Motor neuron (in vitro differentiated cells): ENCODE measurements around the gene CASP14. TPM values are rescaled to one million over a fixed set of nuclear protein-coding genes. Genes with fewer than 3 reads are reported as not detected.
"Not testable (repeated sequence)": the region's sequence is repeated elsewhere in the genome, so short reads cannot be mapped to it uniquely, and the experiment has no call there.

Experiments used
- ATAC-seq, 8 experiments: fragments of 200-7000 bp; cut with Tn5 transposase; replicated peaks in 6 of 8; 2 replicates each; pipeline ENCODE4 v1.8.0; 2021; ENCODE audit warnings: mild to moderate bottlenecking in 8 of 8, moderate library complexity in 8 of 8
- H3K27ac ChIP-seq, 2 donors: fragments of 250-450 bp; sonication (Bioruptor Pico); 2 replicates each; pipeline ENCODE4 v1.9.0; 2021; ENCODE audit warnings: antibody characterized with exemption in 2 of 2, mild to moderate bottlenecking in 2 of 2, moderate library complexity in 1 of 2
- H3K4me1 ChIP-seq, 2 donors: fragments of 250-450 bp; sonication (Bioruptor Pico); replicated peaks in 1 of 2; 2 replicates each; pipeline ENCODE4 v1.6.1; 2021; ENCODE audit warnings: antibody characterized with exemption in 2 of 2, mild to moderate bottlenecking in 2 of 2, moderate library complexity in 1 of 2
- H3K4me3 ChIP-seq, 5 donors: fragments of 250-450 bp; sonication (Bioruptor Pico); 2 replicates each; pipeline ENCODE4 v1.9.0; 2021; ENCODE audit warnings: antibody characterized with exemption in 5 of 5, mild to moderate bottlenecking in 5 of 5, moderate library complexity in 4 of 5
- WGBS, 10 experiments: fragments of 450-650 bp; shearing (Covaris generic); methylation state at CpG; one replicate each; pipeline ENCODE4 v1.0.0; 2022; 5-methylcytosine and 5-hydroxymethylcytosine counted together
- in situ Hi-C, 9 experiments: fragments of 400-800 bp; cut with MboI; loops; one replicate each; pipeline ENCODE4 v1.15.0; 2021; ENCODE audit warnings: low sequenced_read_pairs in 9 of 9, low pct_unique_long_range_greater_than_20kb in 2 of 9; ENCODE audit not compliant: unreplicated experiment in 9 of 9
- total RNA-seq, 8 experiments: library from RNA; unstranded; fragments of 300-600 nt; gene quantifications; 2 replicates each; pipeline versions ENCODE4 v1.2.3 to v1.2.4, GENCODE V29; 2022

Gene CASP14
- under 1 TPM in 6 of 8 experiments, not detected in 2; 0.05 to 0.62 (median 0.24) TPM for total RNA-seq

- Histone ChIP-seq H3K4me3 (no peak within 1 kb of the TSS), H3K4me1 (no peaks in the 10 kb centered on the region), H3K27ac (no peak within 1 kb of the TSS)
- no peak for ATAC-seq
- 60 to 100% (median 79%) methylated on average over 1 to 8 of the region's 11 CpGs; no CpG with 5 or more reads in 2 of the 10 experiments for WGBS, 10 experiments
- in situ Hi-C loops, result no loop called here
Measured at GRCh38 chr19:15048885-15049541, at the start of gene CASP14. TSS of gene CASP14 (plus strand) at chr19:15049480. CDS start at chr19:15052252, 2,772 bp downstream.

- H3K27ac ChIP-seq, result no peak overlapping the region
- H3K4me3 ChIP-seq, result no peak overlapping the region
- H3K4me1 ChIP-seq, result no peaks in the 10 kb centered on the region
- no peak for ATAC-seq
- in situ Hi-C loops, result no loop called here
Measured at GRCh38 chr19:15008308-15008707, 41.0 kb upstream of the CASP14 start.

- Histone ChIP-seq H3K4me1 (no peaks in the 10 kb centered on the region), H3K27ac (no peak overlapping the region), H3K4me3 (peak overlapping the region in 4 of 5 donors; percentile 8 to 29 (median 18))
- 0 to 20% (median 3%) methylated on average over 2 to 31 of the region's 73 CpGs; no CpG with 5 or more reads in 2 of the 10 experiments for WGBS, 10 experiments
- in situ Hi-C loops, result no loop called here
- ATAC-seq, result peak in 3 of 8 experiments; percentile 50 to 69 (median 50)
Measured at GRCh38 chr19:15010501-15011300, 38.6 kb upstream of the CASP14 start.

- Histone ChIP-seq H3K4me1 (no peaks in the 10 kb centered on the region), H3K27ac (no peak overlapping the region), H3K4me3 (no peak overlapping the region)
- WGBS, 10 experiments, result 0 to 80% (median 12%) methylated on average over 1 to 5 of the region's 11 CpGs; no CpG with 5 or more reads in 4 of the 10 experiments
- in situ Hi-C loops, result no loop called here
- ATAC-seq, result no peak
Measured at GRCh38 chr19:15014579-15014978, 34.7 kb upstream of the CASP14 start.

GRCh38 chr19:15015946-15016542 is 33.2 kb upstream of the CASP14 start:
- no peak overlapping the region for H3K4me3 ChIP-seq
- no peaks in the 10 kb centered on the region for H3K4me1 ChIP-seq
- 0 to 60% (median 16%) methylated on average over 1 to 8 of the region's 18 CpGs; no CpG with 5 or more reads in 4 of the 10 experiments for WGBS, 10 experiments
- in situ Hi-C loops, result no loop called here
- ATAC-seq, result no peak
- H3K27ac ChIP-seq, result no peak overlapping the region

- H3K4me3 ChIP-seq, ATAC-seq, H3K27ac ChIP-seq, in situ Hi-C loops, H3K4me1 ChIP-seq: not testable (repeated sequence)
- WGBS, 10 experiments, result 14 to 100% (median 44%) methylated on average over 1 to 3 of the region's 3 CpGs; no CpG with 5 or more reads in 2 of the 10 experiments
Measured at GRCh38 chr19:15018836-15019235, 30.4 kb upstream of the CASP14 start.

- WGBS, 10 experiments, result 16 to 90% (median 79%) methylated on average over 1 to 8 of the region's 45 CpGs; no CpG with 5 or more reads in 3 of the 10 experiments
- Histone ChIP-seq H3K4me3 (no peak overlapping the region), H3K4me1 (no peaks in the 10 kb centered on the region), H3K27ac (no peak overlapping the region)
- in situ Hi-C loops, result no loop called here
- ATAC-seq, result no peak
Measured at GRCh38 chr19:15021286-15022007, 27.8 kb upstream of the CASP14 start.

GRCh38 chr19:15022752-15023151 is 26.5 kb upstream of the CASP14 start:
- WGBS, 10 experiments, result 0 to 62% (median 41%) methylated on average over 2 to 7 of the region's 31 CpGs; no CpG with 5 or more reads in 5 of the 10 experiments
- Histone ChIP-seq H3K4me1 (no peaks in the 10 kb centered on the region), H3K27ac (no peak overlapping the region), H3K4me3 (no peak overlapping the region)
- in situ Hi-C loops, result no loop called here
- no peak for ATAC-seq

- H3K4me3 ChIP-seq, result no peak overlapping the region
- peak in 1 of 8 experiments; percentile 59 for ATAC-seq
- 0 to 51% (median 21%) methylated on average over 1 to 2 of the region's 2 CpGs; no CpG with 5 or more reads in 1 of the 10 experiments for WGBS, 10 experiments
- no peak overlapping the region for H3K27ac ChIP-seq
- in situ Hi-C loops, result no loop called here
- no peaks in the 10 kb centered on the region for H3K4me1 ChIP-seq
Measured at GRCh38 chr19:15025217-15025616, 24.1 kb upstream of the CASP14 start.

GRCh38 chr19:15028490-15028889 is 20.8 kb upstream of the CASP14 start:
- in situ Hi-C loops, result no loop called here
- WGBS, 10 experiments, result 22 to 89% (median 58%) methylated on average over 1 to 3 of the region's 5 CpGs; no CpG with 5 or more reads in 2 of the 10 experiments
- H3K4me3 ChIP-seq, result no peak overlapping the region
- H3K4me1 ChIP-seq, result no peaks in the 10 kb centered on the region
- H3K27ac ChIP-seq, result no peak overlapping the region
- no peak for ATAC-seq

GRCh38 chr19:15031675-15032074 is 17.6 kb upstream of the CASP14 start:
- ATAC-seq, result no peak
- Histone ChIP-seq H3K4me1 (no peaks in the 10 kb centered on the region), H3K4me3 (no peak overlapping the region), H3K27ac (no peak overlapping the region)
- WGBS, 10 experiments, result 0 to 60% (median 0%) methylated on average over 1 of the region's 1 CpG; no CpG with 5 or more reads in 4 of the 10 experiments
- in situ Hi-C loops, result no loop called here

- no peak for ATAC-seq
- H3K27ac ChIP-seq, result no peak overlapping the region
- no peaks in the 10 kb centered on the region for H3K4me1 ChIP-seq
- H3K4me3 ChIP-seq, result no peak overlapping the region
- 0 to 33% methylated on average over 1 of the region's 1 CpG; no CpG with 5 or more reads in 8 of the 10 experiments for WGBS, 10 experiments
- in situ Hi-C loops, result no loop called here
Measured at GRCh38 chr19:15035795-15036311, 13.4 kb upstream of the CASP14 start.
